Fibroblast of peridontal ligament (primary cell): ENCODE results near the gene PRKAG2.
A peak's percentile ranks its signal among the peaks of the same experiment; 100 is the strongest.
"Not testable (repeated sequence)": the region's sequence is repeated elsewhere in the genome, so short reads cannot be mapped to it uniquely, and the experiment has no call there.

Experiments used
- DNase-seq: peaks from one replicate; pipeline ENCODE4 v3.0.0-alpha.2; 2010; ENCODE audit errors: extremely low read depth

PRKAG2 gene

GRCh38 chr7:151851145-151851751, 25.7 kb downstream of the PRKAG2 start:
- peak; percentile 41 for DNase-seq

- DNase-seq, result no peak
Observed at GRCh38 chr7:151850491-151851124, 26.3 kb downstream of the PRKAG2 start.

- DNase-seq, result no peak
Observed at GRCh38 chr7:151849879-151850260, 27.0 kb downstream of the PRKAG2 start.

GRCh38 chr7:151849008-151849878, 27.7 kb downstream of the PRKAG2 start:
- DNase-seq, result no peak

GRCh38 chr7:151847681-151848081, 29.2 kb downstream of the PRKAG2 start:
- no peak for DNase-seq

GRCh38 chr7:151847136-151847535, 29.8 kb downstream of the PRKAG2 start:
- DNase-seq, result no peak

GRCh38 chr7:151845412-151846205, 31.3 kb downstream of the PRKAG2 start:
- DNase-seq, result no peak

GRCh38 chr7:151844825-151845200, 32.1 kb downstream of the PRKAG2 start:
- DNase-seq, result no peak

GRCh38 chr7:151844071-151844824, 32.7 kb downstream of the PRKAG2 start:
- peak; percentile 64 for DNase-seq

GRCh38 chr7:151843181-151843580, 33.7 kb downstream of the PRKAG2 start:
- DNase-seq, result no peak

GRCh38 chr7:151841395-151842051, 35.4 kb downstream of the PRKAG2 start:
- DNase-seq, result not testable (repeated sequence)

GRCh38 chr7:151840088-151840910, 36.6 kb downstream of the PRKAG2 start:
- DNase-seq, result no peak

- DNase-seq, result no peak
Observed at GRCh38 chr7:151839451-151839921, 37.4 kb downstream of the PRKAG2 start.

GRCh38 chr7:151838861-151839381, 38.0 kb downstream of the PRKAG2 start:
- DNase-seq, result no peak

GRCh38 chr7:151838072-151838471, 38.8 kb downstream of the PRKAG2 start:
- DNase-seq, result no peak

- DNase-seq, result no peak
Observed at GRCh38 chr7:151837285-151838042, 39.5 kb downstream of the PRKAG2 start.

GRCh38 chr7:151836927-151837205, 40.0 kb downstream of the PRKAG2 start:
- no peak for DNase-seq

GRCh38 chr7:151836191-151836926, 40.6 kb downstream of the PRKAG2 start:
- no peak for DNase-seq
